Natural killer cell (primary cell): ENCODE data around the gene PLEKHJ1. TPM values are rescaled to one million over a fixed set of nuclear protein-coding genes. Genes with fewer than 3 reads are reported as not detected.

ENCODE experiments used
- ATAC-seq, 3 donors: fragments of 150-1000 bp in 2 of 3; fragments of 200-7000 bp in 1 of 3; cut with Tn5 transposase; 1 replicate in 1 of 3; 2 replicates in 2 of 3; pipeline ENCODE4 v1.10.0; 2021; ENCODE audit warnings: mild to moderate bottlenecking in 2 of 3, moderate library complexity in 2 of 3
- DNase-seq, 2 donors: peaks; one replicate each; pipeline versions ENCODE4 v3.0.0 to v3.0.0-alpha.2; 2013 to 2021; ENCODE audit warnings: mixed read lengths in 1 of 2
- H3K27ac ChIP-seq: one replicate; pipeline ENCODE4 v1.5.1; 2013; ENCODE audit warnings: mild to moderate bottlenecking, low read length
- H3K27me3 ChIP-seq: one replicate; pipeline ENCODE4 v1.6.1; 2013; ENCODE audit warnings: low read length; ENCODE audit not compliant: control insufficient read depth, insufficient read depth
- H3K36me3 ChIP-seq: one replicate; pipeline ENCODE4 v1.6.1; 2013; ENCODE audit warnings: low read length; ENCODE audit not compliant: control insufficient read depth, insufficient read depth
- H3K4me1 ChIP-seq: one replicate; pipeline ENCODE4 v1.6.1; 2013; ENCODE audit warnings: low read length; ENCODE audit not compliant: control insufficient read depth, insufficient read depth
- H3K4me3 ChIP-seq: one replicate; pipeline ENCODE4 v1.5.1; 2013; ENCODE audit warnings: low read length
- H3K9me3 ChIP-seq: one replicate; pipeline ENCODE4 v1.6.1; 2013; ENCODE audit warnings: low read length; ENCODE audit not compliant: control insufficient read depth, insufficient read depth
- H3K27ac Mint-ChIP-seq, 2 donors: one replicate each; pipeline ENCODE4 v1.8.0; 2022; ENCODE audit warnings: mild to moderate bottlenecking in 2 of 2, mixed read lengths in 2 of 2, moderate library complexity in 1 of 2
- H3K27me3 Mint-ChIP-seq, 2 donors: one replicate each; pipeline ENCODE4 v1.8.0; 2022; ENCODE audit warnings: low read depth in 2 of 2, mixed read lengths in 2 of 2
- H3K36me3 Mint-ChIP-seq: one replicate; pipeline ENCODE4 v1.8.0; 2022; ENCODE audit warnings: mixed read lengths
- H3K4me1 Mint-ChIP-seq, 2 donors: one replicate each; pipeline ENCODE4 v1.8.0; 2022; ENCODE audit warnings: mixed read lengths in 2 of 2
- H3K4me3 Mint-ChIP-seq: one replicate; pipeline ENCODE4 v1.8.0; 2022; ENCODE audit warnings: mild to moderate bottlenecking, moderate library complexity, mixed read lengths
- H3K9me3 Mint-ChIP-seq, 2 donors: one replicate each; pipeline ENCODE4 v1.8.0; 2022; ENCODE audit warnings: mixed read lengths in 2 of 2
- CTCF ChIP-seq: fragments of 200-600 bp; IDR thresholded peaks from one replicate; pipeline ENCODE4 v1.8.0; 2022; ENCODE audit warnings: antibody characterized with exemption
- WGBS: methylation state at CpG from one replicate; pipeline ENCODE4 v1.1.7; 2013; ENCODE audit warnings: missing lambda C conversion rate; ENCODE audit not compliant: insufficient coverage; 5-methylcytosine and 5-hydroxymethylcytosine counted together
- intact Hi-C: fragments of 100-400 bp; cut with micrococcal nuclease; formaldehyde crosslinking; loops from one replicate; pipeline ENCODE4 v1.14.2; 2022
- total RNA-seq, 4 donors: library from RNA; stranded (reverse); fragments of 120-200 nt in 1 of 4; gene quantifications; one replicate each; pipeline versions ENCODE4 v1.2.3 to v1.2.4, GENCODE V29; 2013 to 2022

Gene PLEKHJ1
- total RNA-seq, 3 donors from 2014 or later (not counting 1 experiment from before 2014, with no cell fraction given) = 36.7 to 45.8 (median 44.7) TPM

- peaks cover 26 to 55% of the 10 kb centered on the region in 2 donors for H3K4me1 Mint-ChIP-seq
- H3K36me3 Mint-ChIP-seq = no peaks in the 10 kb centered on the region
- H3K27ac Mint-ChIP-seq = peak overlapping the region in 1 of 2 donors; percentile 97
- 94% methylated on average over 74 of the region's 74 CpGs for WGBS
- no peak overlapping the region for H3K4me3 ChIP-seq
- H3K27me3 Mint-ChIP-seq = no peaks in the 10 kb centered on the region
- H3K27ac ChIP-seq = peak overlapping the region; percentile 8
- H3K4me1 ChIP-seq = peaks cover 54% of the 10 kb centered on the region
- no peaks in the 10 kb centered on the region for H3K9me3 Mint-ChIP-seq
- TF ChIP-seq CTCF = no peak
- no peaks in the 10 kb centered on the region for H3K27me3 ChIP-seq
- H3K9me3 ChIP-seq = no peaks in the 10 kb centered on the region
- no peak for ATAC-seq
- peaks cover 20% of the 10 kb centered on the region for H3K36me3 ChIP-seq
- H3K4me3 Mint-ChIP-seq = no peak overlapping the region
- intact Hi-C loops = loop anchor here (10.0 kb wide), 1 partner anchor 49 kb away; the partner anchor contains the start of genes LSM7 and SPPL2B
- no peak for DNase-seq
Observed at GRCh38 chr19:2275588-2276428, 39.7 kb upstream of the PLEKHJ1 start.

GRCh38 chr19:2274931-2275535 lies 38.9 kb upstream of the PLEKHJ1 start:
- WGBS = 70% methylated on average over 16 of the region's 16 CpGs
- Mint-ChIP-seq H3K27ac (peak overlapping the region; percentile 87 to 97), H3K9me3 (no peaks in the 10 kb centered on the region), H3K27me3 (no peaks in the 10 kb centered on the region), H3K36me3 (no peaks in the 10 kb centered on the region), H3K4me1 (peaks cover 26 to 57% of the 10 kb centered on the region in 2 donors), H3K4me3 (peak overlapping the region; percentile 31)
- peak in 2 of 3 donors; percentile 8 to 9 for ATAC-seq
- DNase-seq = peak in 1 of 2 donors; percentile 74
- Histone ChIP-seq H3K9me3 (no peaks in the 10 kb centered on the region), H3K4me1 (peaks cover 47% of the 10 kb centered on the region), H3K27me3 (no peaks in the 10 kb centered on the region), H3K27ac (peak overlapping the region; percentile 8), H3K4me3 (no peak overlapping the region), H3K36me3 (peaks cover 20% of the 10 kb centered on the region)
- peak; percentile 22 for TF ChIP-seq CTCF
- intact Hi-C loops = loop anchor here (10.0 kb wide), 1 partner anchor 50 kb away; the partner anchor contains the start of genes LSM7 and SPPL2B

GRCh38 chr19:2274185-2274711 lies 38.1 kb upstream of the PLEKHJ1 start:
- no peaks in the 10 kb centered on the region for H3K36me3 Mint-ChIP-seq
- no peaks in the 10 kb centered on the region for H3K9me3 Mint-ChIP-seq
- DNase-seq = no peak
- no peaks in the 10 kb centered on the region for H3K27me3 Mint-ChIP-seq
- ATAC-seq = no peak
- intact Hi-C loops = loop anchor here (10.0 kb wide), 1 partner anchor 51 kb away; the partner anchor contains the start of genes LSM7 and SPPL2B
- Histone ChIP-seq H3K4me3 (no peak overlapping the region), H3K27me3 (no peaks in the 10 kb centered on the region), H3K4me1 (peaks cover 45% of the 10 kb centered on the region), H3K9me3 (no peaks in the 10 kb centered on the region), H3K36me3 (peaks cover 20% of the 10 kb centered on the region), H3K27ac (peak overlapping the region; percentile 33)
- WGBS = 88% methylated on average over 9 of the region's 9 CpGs
- peak overlapping the region; percentile 75 for H3K4me3 Mint-ChIP-seq
- peak overlapping the region; percentile 87 to 97 for H3K27ac Mint-ChIP-seq
- no peak for TF ChIP-seq CTCF
- H3K4me1 Mint-ChIP-seq = peaks cover 26 to 65% of the 10 kb centered on the region in 2 donors
